Sigmoid colon (tissue), 4 donors: Measurements from ENCODE around the gene ACAN.

Experiments used
- EP300 ChIP-seq, 4 donors: sonication (generic); formaldehyde crosslinking; IDR thresholded peaks; one replicate each; pipeline ENCODE4 v1.6.1; 2017; ENCODE audit warnings: antibody characterized with exemption in 4 of 4
- POLR2A ChIP-seq, 2 donors: fragments of 450-650 bp; IDR thresholded peaks; one replicate each; pipeline ENCODE4 v1.6.1; 2016; ENCODE audit warnings: antibody characterized with exemption in 2 of 2, mild to moderate bottlenecking in 2 of 2, moderate library complexity in 2 of 2
- POLR2AphosphoS5 ChIP-seq, 4 donors: sonication (generic); formaldehyde crosslinking; IDR thresholded peaks; one replicate each; pipeline ENCODE4 v1.6.1; 2017; ENCODE audit warnings: antibody characterized with exemption in 4 of 4
- TF ChIP-seq, protein P1 (sequence below), 4 experiments: fragments of 450-650 bp in 3 of 4; fragments of 200-600 bp in 1 of 4; IDR thresholded peaks; one replicate each; pipeline ENCODE4 v1.5.1; 2016 to 2019; ENCODE audit warnings: antibody characterized with exemption in 4 of 4, mild to moderate bottlenecking in 3 of 4, moderate library complexity in 2 of 4

DNA sequence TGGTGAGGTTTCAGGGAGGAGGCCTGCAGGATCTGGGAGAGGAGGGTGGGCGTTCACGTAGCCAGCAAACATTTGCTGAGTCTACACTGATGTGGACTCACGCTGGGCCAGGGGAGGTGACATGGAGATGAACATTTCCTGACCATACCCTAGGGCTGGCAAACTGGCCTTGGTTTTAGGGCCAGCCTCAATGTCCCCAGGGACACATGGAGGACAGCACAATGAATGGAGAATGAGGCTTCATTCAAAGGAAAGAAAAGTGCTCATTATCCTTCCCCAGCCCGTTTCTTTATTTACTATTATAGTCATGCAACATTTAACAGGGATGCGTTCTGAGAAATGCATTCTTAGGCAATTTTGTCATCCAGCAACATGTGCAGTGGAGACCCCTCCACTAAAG is 26.8 kb downstream of the ACAN start:
- TF ChIP-seq POLR2AphosphoS5 (IDR thresholded peaks at IDR 0.05), result no peak
- TF ChIP-seq, protein P1, sequence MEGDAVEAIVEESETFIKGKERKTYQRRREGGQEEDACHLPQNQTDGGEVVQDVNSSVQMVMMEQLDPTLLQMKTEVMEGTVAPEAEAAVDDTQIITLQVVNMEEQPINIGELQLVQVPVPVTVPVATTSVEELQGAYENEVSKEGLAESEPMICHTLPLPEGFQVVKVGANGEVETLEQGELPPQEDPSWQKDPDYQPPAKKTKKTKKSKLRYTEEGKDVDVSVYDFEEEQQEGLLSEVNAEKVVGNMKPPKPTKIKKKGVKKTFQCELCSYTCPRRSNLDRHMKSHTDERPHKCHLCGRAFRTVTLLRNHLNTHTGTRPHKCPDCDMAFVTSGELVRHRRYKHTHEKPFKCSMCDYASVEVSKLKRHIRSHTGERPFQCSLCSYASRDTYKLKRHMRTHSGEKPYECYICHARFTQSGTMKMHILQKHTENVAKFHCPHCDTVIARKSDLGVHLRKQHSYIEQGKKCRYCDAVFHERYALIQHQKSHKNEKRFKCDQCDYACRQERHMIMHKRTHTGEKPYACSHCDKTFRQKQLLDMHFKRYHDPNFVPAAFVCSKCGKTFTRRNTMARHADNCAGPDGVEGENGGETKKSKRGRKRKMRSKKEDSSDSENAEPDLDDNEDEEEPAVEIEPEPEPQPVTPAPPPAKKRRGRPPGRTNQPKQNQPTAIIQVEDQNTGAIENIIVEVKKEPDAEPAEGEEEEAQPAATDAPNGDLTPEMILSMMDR (IDR thresholded peaks at IDR 0.05), result no peak
- no peak for TF ChIP-seq EP300 (IDR thresholded peaks at IDR 0.05)
- TF ChIP-seq POLR2A (IDR thresholded peaks at IDR 0.05), result no peak
